NCI-H748 (cell line): Measurements from ENCODE around the gene ERBB4.

Experiments used
- DNase-seq: peaks from one replicate; lab custom pipeline; 2025; ENCODE audit not compliant: unreplicated experiment; lab: John Stamatoyannopoulos, UW

The ERBB4 gene

GRCh38 chr2:211512806-211513205 is 1025.8 kb downstream of the ERBB4 start:
- no peak for DNase-seq

GRCh38 chr2:211503856-211504255 is 1034.7 kb downstream of the ERBB4 start:
- DNase-seq = no peak

- no peak for DNase-seq
Measured at GRCh38 chr2:211503198-211503597, 1035.4 kb downstream of the ERBB4 start.

- DNase-seq = peak; percentile 15
Measured at GRCh38 chr2:211498551-211499205, 1039.9 kb downstream of the ERBB4 start.

GRCh38 chr2:211495339-211495738 is 1043.3 kb downstream of the ERBB4 start:
- DNase-seq = no peak

GRCh38 chr2:211494536-211494935 is 1044.1 kb downstream of the ERBB4 start:
- DNase-seq = no peak

- DNase-seq = no peak
Measured at GRCh38 chr2:211494085-211494484, 1044.5 kb downstream of the ERBB4 start.

GRCh38 chr2:211487733-211488132 is 1050.9 kb downstream of the ERBB4 start:
- no peak for DNase-seq

- DNase-seq = no peak
Measured at GRCh38 chr2:211479536-211480150, 1059.0 kb downstream of the ERBB4 start.

GRCh38 chr2:211477537-211478275 is 1060.9 kb downstream of the ERBB4 start:
- no peak for DNase-seq

GRCh38 chr2:211473116-211473515 is 1065.5 kb downstream of the ERBB4 start:
- no peak for DNase-seq

GRCh38 chr2:211469664-211470059 is 1068.9 kb downstream of the ERBB4 start:
- no peak for DNase-seq

- DNase-seq = peak; percentile 4
Measured at GRCh38 chr2:211468877-211469663, 1069.5 kb downstream of the ERBB4 start.

GRCh38 chr2:211468217-211468616 is 1070.4 kb downstream of the ERBB4 start:
- no peak for DNase-seq

- no peak for DNase-seq
Measured at GRCh38 chr2:211463397-211463796, 1075.2 kb downstream of the ERBB4 start.

- no peak for DNase-seq
Measured at GRCh38 chr2:211458974-211459373, 1079.6 kb downstream of the ERBB4 start.

- peak; percentile 15 for DNase-seq
Measured at GRCh38 chr2:211457325-211457724, 1081.3 kb downstream of the ERBB4 start.

- peak; percentile 72 for DNase-seq
Measured at GRCh38 chr2:211455216-211455841, 1083.3 kb downstream of the ERBB4 start.

- peak; percentile 79 for DNase-seq
Measured at GRCh38 chr2:211454679-211455078, 1083.9 kb downstream of the ERBB4 start.

- peak; percentile 54 for DNase-seq
Measured at GRCh38 chr2:211453311-211453887, 1085.2 kb downstream of the ERBB4 start.

- no peak for DNase-seq
Measured at GRCh38 chr2:211451642-211452041, 1087.0 kb downstream of the ERBB4 start.
